Activated CD8-positive, alpha-beta memory T cell treated with anti-CD3 and anti-CD28 coated beads, Interleukin-2, amount 50 U/mL, for 1 hour (primary cell): ENCODE measurements around the gene MVP.
"Not testable (repeated sequence)": the region's sequence is repeated elsewhere in the genome, so short reads cannot be mapped to it uniquely, and the experiment has no call there.

Experiments
- DNase-seq: peaks from one replicate; pipeline ENCODE4 v3.0.0-alpha.2; 2020; ENCODE audit errors: extremely low read depth

MVP gene

GRCh38 chr16:29871822-29872546, 51.7 kb downstream of the MVP start:
- DNase-seq = no peak

- DNase-seq = no peak
Measured at GRCh38 chr16:29873319-29873718, 53.1 kb downstream of the MVP start.

GRCh38 chr16:29875206-29875605, 54.9 kb downstream of the MVP start:
- no peak for DNase-seq

GRCh38 chr16:29876217-29876593, 55.9 kb downstream of the MVP start:
- no peak for DNase-seq

- DNase-seq = no peak
Measured at GRCh38 chr16:29876594-29877249, 56.5 kb downstream of the MVP start.

GRCh38 chr16:29877266-29877961, 57.2 kb downstream of the MVP start:
- DNase-seq = no peak

DNA sequence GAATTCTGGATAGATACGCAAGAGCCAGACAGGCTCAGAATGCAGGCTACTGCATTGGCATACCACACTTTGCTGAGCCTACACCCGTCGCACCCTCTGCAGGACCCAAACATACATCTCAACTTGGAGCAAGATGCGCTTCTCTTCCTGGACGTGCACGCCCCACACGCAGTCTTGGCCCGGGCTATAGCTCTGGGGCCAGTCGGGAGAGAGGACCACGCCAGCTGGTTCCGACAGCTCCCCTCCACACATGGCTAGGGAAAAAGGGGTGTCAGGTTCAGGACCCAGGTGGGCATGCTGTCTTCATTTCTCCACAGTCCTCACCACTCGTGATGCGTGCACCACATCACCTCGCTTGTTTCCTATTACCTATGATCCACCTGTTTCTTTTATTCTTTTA, 57.9 kb downstream of the MVP start:
- DNase-seq = no peak

GRCh38 chr16:29881050-29881449, 60.8 kb downstream of the MVP start:
- no peak for DNase-seq

GRCh38 chr16:29883987-29884386, 63.7 kb downstream of the MVP start:
- no peak for DNase-seq

DNA sequence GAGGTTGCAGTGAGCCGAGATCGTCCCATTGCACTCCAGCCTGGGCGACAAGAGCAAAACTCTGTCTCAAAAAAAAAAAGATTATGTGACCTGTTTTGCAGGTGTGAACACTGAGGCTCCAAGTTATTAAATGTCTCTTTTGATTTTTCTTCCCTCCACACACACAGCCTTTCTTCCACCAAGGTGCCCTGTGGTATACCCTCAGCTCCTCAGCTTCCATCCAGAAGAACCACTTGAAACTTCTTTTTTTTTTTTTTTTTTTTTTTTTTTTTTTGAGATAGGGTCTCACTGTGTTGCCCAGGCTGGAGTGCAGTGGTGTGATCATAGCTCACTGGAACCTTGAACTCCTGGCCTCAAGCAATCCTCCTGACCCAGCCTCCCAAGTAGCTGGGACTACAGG, 69.1 kb downstream of the MVP start:
- not testable (repeated sequence) for DNase-seq

DNA sequence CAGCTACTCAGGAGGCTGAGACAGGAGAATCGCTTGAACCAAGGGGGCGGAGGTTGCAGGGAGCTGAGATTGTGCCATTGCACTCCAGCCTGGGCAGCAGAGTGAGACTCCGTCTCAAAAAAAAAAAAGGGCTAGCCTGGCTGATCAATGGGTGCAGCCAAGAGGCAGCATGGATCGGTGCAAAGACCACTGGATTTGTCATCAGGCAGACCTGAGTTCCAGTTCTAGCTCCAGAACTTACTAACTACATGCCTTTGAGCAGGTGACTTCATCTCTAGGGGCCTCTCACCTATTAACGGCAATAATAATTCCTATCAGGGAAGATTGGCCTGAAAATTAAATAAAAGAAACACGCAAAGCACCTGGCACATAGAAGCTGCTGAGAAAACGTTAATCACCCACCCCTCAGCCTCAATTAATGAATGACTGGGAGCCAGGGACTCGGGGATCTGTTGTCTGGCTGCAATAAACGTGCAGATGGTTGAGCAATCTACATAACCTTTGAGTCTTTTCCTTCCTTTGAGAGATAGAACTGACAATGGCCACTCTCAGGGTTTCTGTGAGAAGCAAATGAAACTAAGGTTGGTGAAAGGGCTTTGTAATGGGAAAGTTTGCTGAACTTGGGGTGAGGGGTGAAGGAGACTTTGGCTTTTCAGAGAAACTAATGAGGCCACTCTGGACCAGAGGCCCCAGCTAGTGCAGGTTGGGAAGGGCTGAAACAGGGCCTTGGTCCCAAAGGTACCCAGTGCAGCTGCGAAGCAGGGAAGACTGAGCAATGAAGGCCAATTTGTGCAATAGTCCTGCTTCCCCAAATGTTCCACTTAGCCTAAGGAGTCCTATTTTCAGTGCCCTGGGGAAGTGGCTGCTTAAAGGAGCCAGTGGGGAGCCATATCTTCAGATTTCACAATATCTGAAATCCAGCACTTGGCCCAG, 71.5 kb downstream of the MVP start:
- no peak for DNase-seq

DNA sequence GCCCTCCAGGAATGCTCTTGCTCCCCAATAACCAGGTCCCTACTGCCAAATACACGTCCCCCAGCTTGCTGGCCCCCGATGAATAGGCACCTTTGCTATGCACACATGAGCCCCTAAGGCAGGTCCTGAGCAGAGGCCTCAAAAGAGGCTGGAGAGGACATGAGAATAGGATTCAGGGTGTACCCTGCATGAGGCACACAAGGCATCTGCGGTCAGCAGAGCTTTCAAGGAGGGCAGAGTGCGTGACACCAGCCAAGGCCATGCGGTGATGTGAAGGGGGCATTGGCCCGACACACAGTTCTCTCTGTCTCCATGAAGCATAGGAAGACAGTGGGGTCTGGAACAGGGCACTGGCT, 72.2 kb downstream of the MVP start:
- no peak for DNase-seq

- no peak for DNase-seq
Measured at GRCh38 chr16:29893553-29893952, 73.3 kb downstream of the MVP start.

GRCh38 chr16:29894352-29894751, 74.1 kb downstream of the MVP start:
- no peak for DNase-seq

DNA sequence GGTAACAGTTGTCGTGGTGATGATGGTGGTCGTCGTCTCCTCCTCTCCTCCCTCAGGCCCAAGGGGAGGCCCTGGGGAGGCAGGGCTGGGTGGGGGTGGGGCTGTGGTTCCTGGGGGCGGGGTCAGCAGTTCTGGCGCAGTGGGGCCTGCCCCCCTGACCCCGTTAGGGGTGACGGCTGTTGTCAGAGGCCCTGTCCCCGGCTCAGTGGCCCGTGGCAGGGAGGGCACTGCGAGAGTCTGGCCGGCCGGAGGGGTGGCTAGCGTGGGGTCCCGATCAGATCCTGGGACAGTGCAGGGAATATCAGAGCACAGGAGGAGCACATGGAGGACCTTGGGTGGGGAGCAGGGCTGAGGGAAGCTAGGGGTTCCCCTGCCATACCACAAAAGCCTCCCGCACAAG, 76.6 kb downstream of the MVP start:
- DNase-seq = no peak

- DNase-seq = no peak
Measured at GRCh38 chr16:29897333-29897732, 77.1 kb downstream of the MVP start.
